ENCODE results near the gene RIGI.

DNA sequence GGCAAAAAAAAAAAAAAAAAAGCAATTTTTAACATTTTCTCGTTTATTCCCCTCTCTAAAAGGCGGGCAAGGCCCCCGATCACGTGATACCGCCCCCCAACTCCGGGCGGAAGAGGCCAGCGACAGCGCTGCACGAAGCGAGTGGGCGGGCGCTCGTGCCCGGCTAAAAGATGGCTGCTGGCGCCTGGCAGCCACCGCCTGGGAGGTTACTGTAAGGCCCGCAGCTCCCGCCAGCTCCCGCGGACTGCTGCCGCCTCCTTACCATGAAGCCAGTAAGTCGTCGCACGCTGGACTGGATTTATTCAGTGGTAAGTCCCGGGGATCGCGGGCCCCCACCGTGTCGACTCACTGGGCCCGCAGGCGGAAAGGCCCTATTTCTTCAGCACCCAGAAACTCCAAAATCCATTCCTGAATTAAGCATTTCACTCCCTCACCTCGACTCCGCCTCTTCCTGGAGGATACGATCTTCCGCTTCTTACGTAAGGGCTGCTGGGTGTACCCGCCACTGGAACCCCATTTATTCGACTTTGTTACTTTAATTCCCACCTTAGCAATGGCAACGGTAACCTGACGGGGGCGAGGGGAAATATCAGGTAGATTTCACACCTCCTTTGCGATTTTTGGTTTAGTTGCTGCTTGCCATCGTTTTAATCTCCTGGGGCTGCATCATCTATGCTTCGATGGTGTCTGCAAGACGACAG, 26.3 kb upstream of the RIGI start, which contains the start of the genes SMIM27 and TOPORS:
- TF ChIP-seq, protein P1, sequence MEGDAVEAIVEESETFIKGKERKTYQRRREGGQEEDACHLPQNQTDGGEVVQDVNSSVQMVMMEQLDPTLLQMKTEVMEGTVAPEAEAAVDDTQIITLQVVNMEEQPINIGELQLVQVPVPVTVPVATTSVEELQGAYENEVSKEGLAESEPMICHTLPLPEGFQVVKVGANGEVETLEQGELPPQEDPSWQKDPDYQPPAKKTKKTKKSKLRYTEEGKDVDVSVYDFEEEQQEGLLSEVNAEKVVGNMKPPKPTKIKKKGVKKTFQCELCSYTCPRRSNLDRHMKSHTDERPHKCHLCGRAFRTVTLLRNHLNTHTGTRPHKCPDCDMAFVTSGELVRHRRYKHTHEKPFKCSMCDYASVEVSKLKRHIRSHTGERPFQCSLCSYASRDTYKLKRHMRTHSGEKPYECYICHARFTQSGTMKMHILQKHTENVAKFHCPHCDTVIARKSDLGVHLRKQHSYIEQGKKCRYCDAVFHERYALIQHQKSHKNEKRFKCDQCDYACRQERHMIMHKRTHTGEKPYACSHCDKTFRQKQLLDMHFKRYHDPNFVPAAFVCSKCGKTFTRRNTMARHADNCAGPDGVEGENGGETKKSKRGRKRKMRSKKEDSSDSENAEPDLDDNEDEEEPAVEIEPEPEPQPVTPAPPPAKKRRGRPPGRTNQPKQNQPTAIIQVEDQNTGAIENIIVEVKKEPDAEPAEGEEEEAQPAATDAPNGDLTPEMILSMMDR (conservative IDR thresholded peaks at IDR 0.05 in 1 of 2, IDR thresholded peaks at IDR 0.05 in 1 of 2; ENCODE audit: extremely low read depth in 1 of 2, insufficient read depth in 1 of 2, low read depth in 1 of 2, low read length in 2 of 2): no peak
- no peak for TF ChIP-seq EZH2 (IDR thresholded peaks at IDR 0.05; ENCODE audit: borderline replicate concordance, low read length)

Measured in mammary epithelial cell (primary cell).